SK-MEL-5 (cell line): ENCODE data around the gene NHP2. TPM values are rescaled to one million over a fixed set of nuclear protein-coding genes. Genes with fewer than 3 reads are reported as not detected.

Experiments used
- DNase-seq: peaks from one replicate; pipeline ENCODE4 v3.0.0-alpha.2; 2016; ENCODE audit warnings: low read depth, low spot score
- in situ Hi-C: cut with HindIII; loops from 2 replicates; pipeline ENCODE4 v1.10.0; 2016; ENCODE audit warnings: low sequenced_read_pairs, high pct_unique_total_duplicates, low pct_unique_long_range_greater_than_20kb
- total RNA-seq: library from RNA; depleted of rRNA; stranded (reverse); fragments of >200 nt; shearing (Covaris generic); gene quantifications from 2 replicates; pipeline ENCODE4 v1.2.3, GENCODE V29; 2014; rRNA removed

NHP2 gene
- total RNA-seq, 1 experiment from 2014 or later: 253 TPM

DNA sequence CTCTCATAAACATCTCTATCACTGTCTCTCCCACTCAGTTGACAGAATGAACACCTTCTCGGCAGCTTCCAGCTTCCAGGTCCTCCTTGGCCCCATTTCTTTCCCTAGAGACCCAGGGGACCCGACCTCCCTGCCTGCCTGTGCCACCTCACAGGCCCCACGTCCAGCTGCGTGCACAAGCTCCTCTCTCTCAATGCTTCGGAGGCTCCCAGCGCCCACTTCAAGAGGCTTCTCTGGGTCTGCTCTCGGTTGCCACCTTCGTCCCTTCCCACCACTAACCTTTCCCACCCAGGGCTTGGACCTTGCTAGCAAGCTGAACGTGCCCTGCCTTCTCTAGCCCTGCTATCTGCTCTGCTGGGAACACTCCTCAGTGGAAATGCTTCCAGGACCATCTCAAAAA, 43.2 kb downstream of the NHP2 start:
- in situ Hi-C loops: no loop called here
- DNase-seq: no peak

DNA sequence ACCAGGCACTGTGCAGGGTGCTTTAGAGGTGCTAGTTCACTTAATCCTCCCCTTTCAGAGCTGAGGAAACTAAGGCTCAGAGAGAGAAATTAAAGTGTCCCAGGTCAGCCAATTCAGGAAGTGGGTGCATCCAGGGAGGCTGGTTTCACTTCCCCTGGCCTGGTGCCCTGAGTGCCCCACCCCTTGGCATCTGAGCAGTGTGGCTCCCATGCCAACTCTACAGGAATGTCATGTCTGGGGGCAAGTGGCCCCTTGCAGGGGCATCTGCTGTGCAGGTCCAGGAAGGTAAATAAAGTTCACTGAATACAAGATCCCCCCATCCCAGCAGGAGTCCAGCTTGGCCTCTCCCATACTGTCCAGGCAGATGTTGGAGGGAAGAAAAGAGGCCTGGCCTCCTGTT, 44.7 kb downstream of the NHP2 start:
- DNase-seq: no peak

DNA sequence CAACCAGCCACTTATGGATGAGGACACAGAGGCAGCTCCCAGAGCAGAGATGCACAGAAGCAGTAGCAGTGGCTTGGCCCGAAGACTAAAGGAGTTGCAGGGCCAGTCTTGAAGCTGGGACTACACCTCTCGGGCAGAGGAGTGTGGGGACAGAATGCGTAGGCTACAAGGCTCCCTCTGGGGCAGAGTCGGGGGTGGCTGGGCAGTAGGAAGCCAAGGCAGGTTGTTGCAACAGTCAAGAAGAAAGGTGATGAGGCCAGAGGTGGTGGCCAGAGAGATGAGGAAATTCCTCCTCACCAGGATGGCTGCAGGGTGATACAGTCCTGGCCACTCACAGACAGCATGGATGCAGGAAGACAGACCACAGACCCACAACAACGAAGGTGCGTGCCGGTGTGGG, 45.2 kb downstream of the NHP2 start:
- no peak for DNase-seq
- in situ Hi-C loops: no loop called here

More for the DNA sequence above, 44.7 kb downstream of the NHP2 start:
- in situ Hi-C loops: no loop called here

DNA sequence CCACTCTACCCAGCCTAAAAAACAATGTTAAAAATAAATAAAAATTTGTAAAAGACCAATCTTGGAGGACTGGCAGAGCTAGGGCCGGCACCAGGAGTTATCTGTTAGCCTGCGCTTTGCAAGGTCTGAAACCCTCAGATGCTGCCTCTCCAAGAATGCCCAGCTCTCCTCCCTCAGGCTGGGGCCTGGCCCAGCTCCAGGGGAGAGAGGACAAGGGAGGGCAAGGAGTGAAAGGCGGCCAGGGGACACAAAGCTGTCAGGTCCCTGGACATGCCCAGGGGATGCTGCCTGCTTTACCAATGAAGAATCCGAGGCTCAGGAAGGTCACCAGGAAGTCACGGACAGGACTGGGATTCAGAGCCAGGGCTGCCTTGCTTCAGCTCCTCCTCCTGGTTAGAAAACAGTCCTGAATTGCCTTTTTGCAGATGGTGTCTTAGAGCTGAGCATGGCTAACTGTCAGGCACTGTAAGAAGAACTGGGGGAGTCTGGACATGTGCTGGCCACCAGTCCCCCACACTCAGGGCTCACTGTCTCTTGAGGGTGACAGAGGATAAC, 45.9 kb downstream of the NHP2 start:
- DNase-seq: no peak
- in situ Hi-C loops: no loop called here

DNA sequence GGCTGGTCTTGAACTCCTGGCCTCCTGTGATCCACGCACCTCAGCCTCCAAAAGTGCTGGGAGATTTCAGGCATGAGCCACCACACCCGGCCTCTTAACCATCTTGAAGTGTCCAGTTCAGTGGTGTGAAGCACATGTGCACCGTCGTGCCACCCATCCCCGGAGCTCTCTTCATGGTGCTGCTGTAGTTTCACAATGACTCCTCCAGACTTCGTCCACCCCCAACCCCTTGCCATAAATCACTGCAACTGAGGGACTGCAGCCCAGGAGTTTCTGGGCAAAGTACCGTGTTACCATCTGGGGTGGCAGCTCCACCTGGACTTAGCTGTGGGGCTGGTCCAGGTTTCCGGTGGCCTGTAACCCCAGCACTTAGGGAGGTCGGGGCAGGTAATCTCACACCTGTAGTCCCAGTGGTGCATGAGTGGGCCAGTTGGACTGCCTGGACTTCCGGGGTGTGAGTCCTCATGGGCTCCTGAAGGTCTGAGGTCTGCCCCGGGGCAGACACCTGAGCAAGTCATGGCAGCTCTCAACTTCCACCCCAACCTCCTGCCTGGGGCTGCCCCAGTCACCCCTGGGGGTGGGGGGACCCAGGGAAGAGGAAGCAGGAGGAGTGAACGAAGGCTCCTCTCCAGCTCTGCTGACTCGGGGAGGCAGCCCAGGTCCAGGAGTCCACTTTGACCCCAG, 47.0 kb downstream of the NHP2 start:
- no peak for DNase-seq
- in situ Hi-C loops: no loop called here

DNA sequence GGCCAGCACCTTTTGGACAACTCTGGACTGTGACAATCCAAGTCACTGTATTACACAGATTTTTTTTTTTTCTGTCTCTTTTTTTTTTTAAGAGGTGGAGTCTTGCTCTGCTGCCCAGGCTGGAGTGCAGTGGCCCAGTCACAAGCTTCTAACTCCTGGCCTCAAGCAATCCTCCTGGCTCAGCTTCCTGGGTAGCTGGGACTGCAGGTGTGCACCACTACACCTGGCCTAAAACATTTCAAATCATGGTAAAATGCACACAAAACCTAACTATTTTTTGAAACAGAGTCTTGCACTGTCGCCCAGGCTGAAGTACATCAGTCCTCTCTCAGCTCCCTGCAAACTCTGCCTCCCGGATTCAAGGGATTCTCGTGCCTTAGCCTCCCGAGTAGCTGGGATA, 47.6 kb downstream of the NHP2 start:
- DNase-seq: no peak
- in situ Hi-C loops: no loop called here

DNA sequence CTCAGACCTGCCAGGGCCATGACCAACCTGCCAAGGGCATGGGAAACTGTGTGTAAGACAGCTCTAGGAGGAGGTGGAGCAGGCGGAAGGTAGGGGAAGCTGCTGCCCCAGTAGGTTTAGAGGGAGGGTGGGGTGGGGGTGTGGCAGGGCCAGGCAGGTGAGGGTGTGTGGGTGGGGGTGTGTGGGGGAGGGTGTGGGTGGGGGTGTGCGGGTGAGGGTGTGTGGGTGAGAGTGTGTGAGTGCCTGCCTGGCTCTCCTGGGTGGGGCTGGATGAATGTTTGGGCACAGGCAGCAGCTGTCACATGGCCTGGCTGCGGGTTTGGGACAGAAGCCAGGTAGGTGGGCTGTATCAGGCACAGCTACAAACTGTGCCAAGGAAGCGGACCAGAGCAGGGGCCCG, 49.2 kb downstream of the NHP2 start:
- no peak for DNase-seq
- in situ Hi-C loops: no loop called here

DNA sequence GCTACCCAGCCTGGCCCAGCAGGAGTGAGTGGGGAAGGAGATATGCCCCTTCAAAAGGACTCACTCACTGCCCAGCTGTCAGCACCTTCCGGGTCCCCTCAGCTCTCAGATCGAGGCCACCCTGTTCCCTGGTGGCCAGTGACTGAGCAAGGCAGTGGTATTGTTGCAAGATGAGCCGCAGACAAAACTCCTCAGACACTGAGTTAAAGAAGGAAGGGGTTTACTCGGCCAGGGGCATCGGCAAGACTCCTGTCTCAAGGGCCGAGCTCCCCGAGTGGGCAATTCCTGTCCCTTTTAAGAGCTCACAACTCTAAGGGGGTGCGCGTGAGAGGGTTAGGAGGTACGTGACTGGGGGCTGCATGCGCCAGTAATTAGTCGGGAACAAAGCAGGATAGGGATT, 50.1 kb downstream of the NHP2 start:
- DNase-seq: no peak
- in situ Hi-C loops: no loop called here

Other genes starting within 250 kb of the NHP2 start
- gene PROP1, start 157.6 kb downstream of the NHP2 start, total RNA-seq: not detected in 2 replicates
- 2.8 and 3.6 TPM in 2 replicates for gene N4BP3, start 40.4 kb downstream of the NHP2 start, total RNA-seq
- 18.4 and 18.6 TPM in 2 replicates for gene RMND5B, start 22.9 kb downstream of the NHP2 start, total RNA-seq
- gene GMCL2, start 33.5 kb upstream of the NHP2 start, total RNA-seq: not detected in 2 replicates
- gene HNRNPAB, start 50.6 kb upstream of the NHP2 start, total RNA-seq: 42.2 and 52.1 TPM in 2 replicates
- 7.7 and 13.0 TPM in 2 replicates for gene PHYKPL, start 78.9 kb upstream of the NHP2 start, total RNA-seq